GM18873 (cell line): ENCODE results near the gene TCAF1.
A peak's percentile ranks its signal among the peaks of the same experiment; 100 is the strongest.

Experiments
- ATAC-seq: cut with Tn5 transposase; IDR thresholded peaks from one replicate; pipeline ENCODE4 v1.9.1; 2021; ENCODE audit warnings: mild to moderate bottlenecking, moderate library complexity, moderate number of reproducible peaks; ENCODE audit not compliant: unreplicated experiment, low FRiP score

TCAF1 gene, protein sequence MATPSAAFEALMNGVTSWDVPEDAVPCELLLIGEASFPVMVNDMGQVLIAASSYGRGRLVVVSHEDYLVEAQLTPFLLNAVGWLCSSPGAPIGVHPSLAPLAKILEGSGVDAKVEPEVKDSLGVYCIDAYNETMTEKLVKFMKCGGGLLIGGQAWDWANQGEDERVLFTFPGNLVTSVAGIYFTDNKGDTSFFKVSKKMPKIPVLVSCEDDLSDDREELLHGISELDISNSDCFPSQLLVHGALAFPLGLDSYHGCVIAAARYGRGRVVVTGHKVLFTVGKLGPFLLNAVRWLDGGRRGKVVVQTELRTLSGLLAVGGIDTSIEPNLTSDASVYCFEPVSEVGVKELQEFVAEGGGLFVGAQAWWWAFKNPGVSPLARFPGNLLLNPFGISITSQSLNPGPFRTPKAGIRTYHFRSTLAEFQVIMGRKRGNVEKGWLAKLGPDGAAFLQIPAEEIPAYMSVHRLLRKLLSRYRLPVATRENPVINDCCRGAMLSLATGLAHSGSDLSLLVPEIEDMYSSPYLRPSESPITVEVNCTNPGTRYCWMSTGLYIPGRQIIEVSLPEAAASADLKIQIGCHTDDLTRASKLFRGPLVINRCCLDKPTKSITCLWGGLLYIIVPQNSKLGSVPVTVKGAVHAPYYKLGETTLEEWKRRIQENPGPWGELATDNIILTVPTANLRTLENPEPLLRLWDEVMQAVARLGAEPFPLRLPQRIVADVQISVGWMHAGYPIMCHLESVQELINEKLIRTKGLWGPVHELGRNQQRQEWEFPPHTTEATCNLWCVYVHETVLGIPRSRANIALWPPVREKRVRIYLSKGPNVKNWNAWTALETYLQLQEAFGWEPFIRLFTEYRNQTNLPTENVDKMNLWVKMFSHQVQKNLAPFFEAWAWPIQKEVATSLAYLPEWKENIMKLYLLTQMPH

DNA sequence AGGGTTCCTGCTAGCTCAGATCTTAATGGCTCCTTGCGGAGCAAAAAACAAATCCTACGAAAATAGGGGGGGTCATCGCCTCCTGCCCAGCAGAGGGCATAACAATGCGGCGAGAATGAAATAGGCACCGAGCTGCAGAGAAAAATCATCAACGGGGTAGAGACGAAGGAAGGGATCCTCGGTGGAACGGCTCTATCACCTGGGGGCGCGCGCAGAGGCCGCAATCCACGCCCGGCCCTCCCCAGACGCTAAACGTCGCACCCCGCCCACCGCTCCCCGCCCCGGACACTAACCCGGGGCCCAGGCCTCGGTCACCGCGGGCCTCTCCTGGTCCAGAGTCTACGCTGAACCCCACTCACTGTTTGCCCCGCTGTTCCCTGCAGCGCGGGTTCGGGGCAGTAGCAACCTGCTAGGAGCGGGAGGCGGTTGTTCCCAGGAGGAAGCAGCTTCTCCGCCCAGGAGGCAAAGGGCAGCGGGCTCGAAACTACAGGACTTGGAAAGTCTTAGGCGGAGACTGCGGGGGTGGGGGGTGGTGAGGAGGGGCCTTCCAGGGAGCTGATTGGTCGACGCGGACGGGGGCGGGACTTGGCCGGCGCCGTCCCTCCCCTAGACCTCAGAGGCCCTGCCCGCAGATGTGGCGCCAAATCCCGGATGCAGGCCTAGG lies at the start of gene TCAF1:
Gene TCAF1, minus strand, starts transcription at position 509 of the 664 bp plus-strand sequence. CDS start 25,568 bp downstream, outside the sequence.
- peak; percentile 78 for ATAC-seq

DNA sequence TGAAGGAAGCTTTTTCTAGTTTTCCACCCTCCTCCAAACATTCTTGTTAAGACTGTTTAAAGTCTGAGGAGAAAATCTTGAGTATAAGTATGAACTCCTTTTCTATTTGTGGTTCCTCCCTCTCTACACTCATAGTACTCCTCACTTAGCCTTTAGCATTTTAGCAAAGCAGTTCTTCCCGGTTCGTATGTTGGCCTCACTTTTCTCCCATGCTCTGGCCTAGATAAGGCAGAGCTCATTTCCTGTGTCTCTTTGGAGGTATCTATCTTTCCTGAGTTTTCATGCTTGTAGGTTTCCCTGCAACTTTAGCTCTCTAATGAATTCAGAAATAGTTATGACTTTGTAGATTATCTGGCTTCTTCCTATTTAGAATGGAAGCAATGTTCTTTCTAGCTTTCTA lies 46.8 kb upstream of the TCAF1 start:
- ATAC-seq = no peak

GRCh38 chr7:143947111-143947510 lies 45.1 kb upstream of the TCAF1 start:
- ATAC-seq = no peak

DNA sequence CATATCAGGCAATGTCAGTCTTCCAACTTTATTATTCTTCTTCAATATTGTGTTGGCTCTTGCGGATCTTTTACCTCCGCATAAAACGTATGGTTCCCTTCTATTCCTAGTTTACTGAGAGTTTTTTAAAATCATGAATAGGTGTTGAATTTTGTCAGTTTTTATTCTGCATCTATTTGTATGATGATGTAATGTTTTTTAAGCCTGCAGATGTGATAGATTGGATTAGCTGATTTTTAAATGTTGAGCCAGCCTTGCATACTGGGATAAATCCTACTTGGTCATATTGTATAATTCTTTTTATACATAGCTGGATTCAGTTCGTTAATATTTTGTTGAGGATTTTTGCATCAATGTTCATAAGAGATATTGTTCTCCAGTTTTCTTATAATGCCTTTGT lies 43.4 kb upstream of the TCAF1 start:
- ATAC-seq = no peak

DNA sequence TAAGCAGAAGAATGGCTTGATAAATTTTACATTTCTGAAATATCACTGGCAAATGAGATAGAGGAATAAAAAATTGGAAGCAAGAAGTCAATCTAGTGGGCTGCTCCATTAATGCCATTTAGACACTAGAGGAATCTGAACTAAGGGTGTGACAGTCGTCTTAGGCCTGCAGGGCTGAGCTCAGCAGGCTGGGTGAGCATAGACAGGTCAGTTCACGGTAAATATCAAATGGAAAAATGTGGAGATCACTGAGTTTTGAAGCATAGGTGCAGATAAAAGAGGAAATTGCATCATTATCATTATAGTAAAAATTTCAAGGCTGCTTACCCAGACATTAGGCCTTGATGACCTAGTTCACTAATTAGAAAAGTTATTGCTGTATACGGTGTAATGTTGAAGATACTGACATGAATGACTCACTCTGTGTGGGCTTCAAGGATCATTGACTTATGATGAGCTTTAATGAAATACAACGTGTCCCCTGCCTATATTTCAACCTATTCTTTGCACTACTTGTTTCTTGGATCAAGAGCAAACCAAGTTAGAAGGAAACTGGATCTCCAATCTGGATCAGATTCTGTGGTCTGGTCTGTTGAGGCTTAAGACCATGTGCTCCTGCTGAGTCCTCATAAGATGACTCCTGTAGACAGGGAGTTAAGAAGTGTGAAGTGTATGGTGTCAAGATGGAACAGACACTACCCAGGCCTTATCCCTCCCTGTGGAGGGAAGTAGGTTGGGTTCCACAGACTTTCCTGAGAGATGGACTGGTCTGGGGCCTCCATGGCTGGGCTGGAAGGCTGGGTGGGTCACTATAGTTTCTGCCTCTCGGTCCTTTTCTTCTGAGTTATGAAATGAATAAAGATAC lies 36.6 kb upstream of the TCAF1 start:
- ATAC-seq = no peak

- no peak for ATAC-seq
Measured at GRCh38 chr7:143936087-143937009, 34.4 kb upstream of the TCAF1 start.

- ATAC-seq = no peak
Measured at GRCh38 chr7:143934526-143935325, 32.8 kb upstream of the TCAF1 start, which contains the start of gene OR2F2. TSS of gene OR2F2 (plus strand) at chr7:143935233. CDS start at chr7:143935233, 0 bp downstream.

GRCh38 chr7:143931739-143932138 lies 29.8 kb upstream of the TCAF1 start:
- ATAC-seq = no peak

DNA sequence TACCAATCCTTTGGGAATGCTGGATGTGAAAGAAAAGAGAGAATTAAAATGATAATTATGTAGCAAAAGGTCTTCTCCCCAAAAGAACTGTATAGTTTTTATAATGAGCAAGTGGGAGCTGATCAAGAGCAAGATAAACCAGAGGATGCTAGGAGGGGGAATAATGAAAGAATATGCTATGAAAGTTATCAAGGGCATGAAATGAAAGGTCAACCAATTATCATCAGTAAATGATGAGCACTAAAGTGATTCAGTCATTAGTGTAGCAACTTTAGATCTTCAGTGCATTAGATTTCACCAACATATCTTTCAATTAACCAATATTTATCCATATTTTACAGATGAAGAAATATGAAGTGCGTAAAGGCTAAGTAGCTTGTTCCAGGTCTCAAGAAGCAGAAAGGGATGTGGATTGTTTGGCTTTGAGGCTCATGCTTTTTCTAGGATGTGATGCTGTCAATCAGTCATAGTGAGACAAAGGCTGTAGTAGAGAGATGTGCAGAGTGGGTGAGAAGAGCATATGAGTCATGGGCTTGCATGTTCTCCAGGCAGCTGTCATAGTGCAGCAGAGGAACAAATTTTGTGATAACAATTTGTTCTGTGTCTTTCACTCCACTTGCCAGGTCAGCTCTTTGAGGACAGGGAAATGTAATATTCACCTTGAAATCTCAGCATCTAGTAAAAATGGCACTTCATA lies 27.4 kb upstream of the TCAF1 start:
- no peak for ATAC-seq

DNA sequence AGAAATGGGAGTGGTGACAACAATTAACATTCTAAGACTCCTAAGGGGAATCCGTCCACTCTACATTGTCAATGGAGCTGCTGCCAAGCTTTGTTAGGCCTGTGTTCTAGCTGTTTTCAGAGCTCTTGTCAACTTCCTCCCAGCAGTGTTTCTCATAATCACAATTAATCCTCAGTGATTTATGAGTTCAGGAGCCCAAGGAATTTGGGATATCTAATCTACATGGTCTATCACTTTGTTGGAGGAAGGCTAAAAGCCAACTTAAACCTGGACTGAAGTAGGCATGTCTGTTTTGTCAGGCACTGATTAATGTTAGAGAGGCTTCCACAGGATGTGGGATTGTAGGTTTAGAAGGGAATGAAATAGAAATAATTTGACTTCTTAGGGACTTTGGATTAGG lies 22.9 kb upstream of the TCAF1 start:
- ATAC-seq = no peak

DNA sequence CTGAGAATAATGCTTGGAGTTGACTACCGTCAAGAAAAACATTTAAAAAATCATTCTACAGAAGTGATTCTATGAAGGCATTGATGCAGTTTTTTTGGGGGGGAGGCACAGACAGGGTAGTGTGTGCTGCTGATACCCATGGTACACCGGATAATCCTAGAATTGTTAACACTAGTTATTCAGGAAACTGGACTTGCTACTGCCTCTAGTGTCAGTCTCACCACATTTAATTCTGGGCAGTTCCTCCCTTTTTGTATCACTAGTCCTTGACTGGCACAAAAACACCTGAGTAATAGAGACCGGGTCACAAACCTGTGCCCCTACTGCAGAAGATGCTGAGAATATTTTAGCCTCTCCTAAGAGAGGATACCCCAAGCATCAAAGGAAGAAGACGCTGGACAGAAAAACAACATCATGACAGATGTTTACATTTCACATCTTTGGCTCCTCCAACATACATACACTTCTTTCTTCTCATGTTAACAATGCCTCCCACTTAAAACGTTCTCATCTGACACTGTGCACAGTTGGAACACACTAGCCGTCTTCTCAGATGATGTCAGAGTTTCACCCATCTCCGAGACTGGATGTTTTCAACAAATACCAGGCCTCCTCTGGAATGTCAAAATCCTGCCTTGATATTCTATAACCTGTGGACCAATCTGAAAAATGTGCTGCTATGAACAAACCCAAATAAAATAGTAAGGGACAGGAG lies 13.1 kb upstream of the TCAF1 start:
- ATAC-seq = no peak

DNA sequence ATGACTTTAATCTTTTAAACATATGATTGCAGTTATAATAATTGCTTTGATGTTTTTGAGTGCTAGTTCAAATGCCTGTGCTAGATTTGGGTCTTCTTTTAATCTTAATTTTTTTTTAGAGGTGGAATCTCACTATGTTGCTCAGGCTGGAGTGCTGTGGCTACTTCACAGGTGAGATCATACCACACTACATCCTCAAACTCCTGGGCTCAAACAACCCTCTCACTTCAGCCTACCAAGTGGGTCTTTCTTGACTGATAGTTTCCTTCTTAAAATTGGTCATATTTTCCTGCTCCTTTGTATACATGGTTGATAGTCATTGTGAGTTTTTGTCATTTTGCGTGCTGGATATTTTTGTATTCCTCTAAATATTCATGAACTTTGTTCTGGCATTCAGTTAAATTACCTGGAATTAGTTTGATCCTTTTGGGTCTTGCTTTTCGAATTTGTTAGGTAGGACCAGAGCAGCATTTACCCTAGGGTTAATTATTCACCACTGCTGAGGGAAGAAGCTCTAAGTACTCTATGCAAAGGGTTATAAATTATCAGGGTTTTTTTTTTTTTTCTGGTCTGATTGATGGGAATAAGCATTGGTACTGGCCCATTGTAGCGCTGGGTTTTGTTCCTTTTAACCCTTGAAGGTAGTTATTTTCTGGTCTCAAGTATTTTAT lies 12.1 kb upstream of the TCAF1 start:
- no peak for ATAC-seq

DNA sequence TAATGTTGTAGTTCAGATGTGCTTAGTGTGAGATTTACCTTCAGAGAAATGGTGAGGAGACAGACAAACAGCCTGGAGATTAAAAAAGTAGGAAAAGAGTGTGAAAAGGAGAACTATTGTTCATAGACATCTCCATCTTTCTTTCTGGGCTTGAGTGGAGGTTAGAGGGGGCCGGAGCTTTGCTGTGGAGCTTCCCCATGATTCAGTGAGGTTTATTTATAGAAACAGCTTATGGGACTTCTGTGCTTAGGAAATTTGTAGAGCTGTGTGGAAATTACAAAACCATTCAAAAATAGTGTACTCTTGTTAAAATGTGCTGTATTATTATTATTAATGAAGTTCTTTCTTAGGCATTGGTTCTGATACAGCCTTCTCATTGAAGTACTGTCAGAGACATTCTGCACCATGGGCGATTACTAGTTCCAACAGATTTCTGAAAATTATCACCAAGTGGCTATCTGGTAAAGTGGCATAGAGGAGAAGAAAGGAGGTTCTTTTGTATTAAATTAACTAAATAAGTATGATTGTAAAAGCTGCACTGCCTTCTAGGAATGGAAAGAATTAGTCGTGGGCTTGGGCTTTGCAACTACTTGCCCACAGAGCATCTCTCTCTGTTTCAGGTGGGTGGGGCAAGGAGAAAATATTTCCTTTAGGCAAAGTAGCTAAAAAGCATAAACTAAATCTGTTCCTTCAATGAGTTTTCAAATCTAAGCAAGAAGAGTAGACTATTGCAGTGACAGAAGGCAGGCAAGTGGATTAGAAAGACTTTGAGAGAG lies 8.7 kb upstream of the TCAF1 start:
- ATAC-seq = no peak

- no peak for ATAC-seq
Measured at GRCh38 chr7:143909863-143910262, 7.9 kb upstream of the TCAF1 start.

GRCh38 chr7:143908120-143908519 lies 6.1 kb upstream of the TCAF1 start:
- ATAC-seq = no peak

- ATAC-seq = no peak
Measured at GRCh38 chr7:143906895-143907294, 4.9 kb upstream of the TCAF1 start.
